DMS53 (cell line): ENCODE results near the gene BLMH.
"Not testable (repeated sequence)": the region's sequence is repeated elsewhere in the genome, so short reads cannot be mapped to it uniquely, and the experiment has no call there.

Experiments
- DNase-seq: peaks from one replicate; lab custom pipeline; 2025; lab: John Stamatoyannopoulos, UW

Gene BLMH

DNA sequence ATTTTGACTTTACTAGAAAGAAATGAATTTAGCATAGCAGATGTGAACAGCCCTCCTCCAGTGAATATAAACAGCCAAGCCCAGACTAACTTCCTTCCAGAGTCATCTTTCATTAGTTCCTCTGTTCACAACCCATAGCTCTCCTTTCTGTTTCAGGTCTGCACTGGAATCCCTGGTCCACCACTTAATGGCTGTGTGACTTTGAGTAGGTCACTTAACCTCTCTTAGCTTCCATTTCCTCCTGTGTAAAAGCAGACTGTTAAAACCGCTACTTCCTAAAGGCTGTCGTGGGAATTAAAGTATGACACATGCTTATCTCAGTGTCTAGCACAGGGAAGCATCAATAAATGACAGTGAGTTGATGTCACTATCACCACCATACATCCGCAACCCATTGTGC lies 63.7 kb downstream of the BLMH start:
- DNase-seq = no peak

DNA sequence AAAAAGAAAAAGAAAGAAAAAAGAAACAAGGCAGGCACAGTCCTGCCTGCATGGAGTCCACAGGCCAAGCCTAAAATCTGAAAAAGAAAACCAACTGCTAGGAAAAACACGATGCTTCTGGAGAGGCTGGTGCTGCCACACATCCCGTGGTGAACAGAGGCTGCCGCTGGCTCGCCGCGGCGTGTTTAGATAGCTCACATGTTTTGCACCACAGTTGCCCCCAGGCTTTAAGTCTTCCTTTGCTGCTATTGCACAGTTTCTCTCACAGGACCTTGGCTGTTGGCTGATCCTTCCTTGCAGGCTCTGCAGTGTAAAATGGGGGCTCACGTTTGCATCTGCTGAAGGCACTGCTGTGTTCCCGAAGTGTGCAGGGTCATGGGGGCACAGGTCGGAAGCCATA lies 64.9 kb downstream of the BLMH start:
- DNase-seq = no peak

DNA sequence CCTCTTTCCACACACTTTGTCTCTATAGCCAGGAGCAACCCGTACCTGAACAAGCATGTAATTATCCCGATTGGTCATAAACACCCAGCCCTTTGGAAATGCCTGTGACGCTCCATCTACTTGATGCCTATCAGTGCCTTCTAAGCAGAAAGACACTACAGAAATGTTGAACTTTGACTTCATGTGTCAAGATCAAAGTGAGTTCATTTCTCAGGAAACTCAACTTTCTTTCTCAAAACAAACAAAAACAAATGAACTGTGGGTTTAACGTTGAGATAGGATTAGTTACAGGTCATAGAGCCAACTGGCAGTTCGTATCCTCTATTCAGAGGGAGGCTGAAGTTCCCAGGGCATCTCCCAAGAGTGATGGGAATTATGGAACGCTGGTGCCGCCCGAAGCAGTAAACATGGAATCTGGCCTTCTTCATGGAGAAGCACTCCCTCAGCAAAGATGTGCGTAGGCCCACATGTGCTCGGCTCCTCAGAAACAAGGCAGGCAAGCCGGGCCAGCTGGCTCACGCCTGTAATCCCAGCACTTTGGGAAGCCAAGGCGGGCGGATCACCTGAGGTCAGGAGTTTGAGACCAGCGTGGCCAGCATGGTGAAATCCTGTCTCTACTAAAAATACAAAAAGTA lies 65.7 kb downstream of the BLMH start:
- no peak for DNase-seq

DNA sequence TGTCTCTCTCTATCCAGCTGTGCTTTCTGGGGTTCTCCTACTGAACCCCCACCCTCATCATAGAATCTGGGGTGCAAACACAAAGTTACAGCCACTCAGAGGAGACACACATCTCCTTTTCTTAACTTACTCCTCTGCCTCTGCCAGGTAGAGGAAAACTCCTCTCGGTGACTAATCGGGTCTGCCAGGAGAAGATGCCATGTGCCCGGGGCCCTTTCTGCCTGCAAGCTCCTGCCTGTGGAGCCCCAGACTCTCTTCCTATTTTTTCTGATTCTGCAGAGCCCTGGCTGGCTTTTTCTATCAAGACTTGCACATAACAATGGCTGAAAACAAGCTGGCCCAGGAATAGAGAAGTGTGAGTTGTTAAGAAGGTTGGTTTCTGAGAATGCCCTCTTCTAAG lies 66.6 kb downstream of the BLMH start:
- no peak for DNase-seq

DNA sequence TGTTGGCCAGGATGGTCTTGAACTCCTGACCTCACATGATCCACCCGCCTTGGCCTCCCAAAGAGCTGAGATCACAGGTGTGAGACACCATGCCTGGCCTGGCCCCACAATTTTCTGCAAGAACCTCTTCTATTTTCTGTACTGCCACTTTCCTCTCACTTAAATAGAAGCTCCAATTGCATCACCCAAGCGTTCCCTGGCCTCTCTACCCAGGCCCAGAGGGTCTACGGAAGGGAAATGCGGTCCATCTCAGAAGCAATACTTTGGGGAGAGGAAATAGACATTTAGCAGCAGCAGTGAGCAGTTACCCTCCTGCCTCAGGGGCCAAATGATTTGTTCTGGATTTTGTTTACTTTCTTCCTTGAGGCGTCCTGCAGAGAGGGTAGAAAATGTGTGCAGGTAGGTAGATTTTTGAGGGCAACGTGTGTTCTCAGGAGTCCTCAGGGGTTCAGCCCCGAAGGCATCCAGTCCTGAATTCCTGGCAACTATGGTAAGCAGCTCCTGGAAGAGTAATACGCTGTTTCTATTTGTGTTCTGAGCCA lies 67.3 kb downstream of the BLMH start:
- no peak for DNase-seq

DNA sequence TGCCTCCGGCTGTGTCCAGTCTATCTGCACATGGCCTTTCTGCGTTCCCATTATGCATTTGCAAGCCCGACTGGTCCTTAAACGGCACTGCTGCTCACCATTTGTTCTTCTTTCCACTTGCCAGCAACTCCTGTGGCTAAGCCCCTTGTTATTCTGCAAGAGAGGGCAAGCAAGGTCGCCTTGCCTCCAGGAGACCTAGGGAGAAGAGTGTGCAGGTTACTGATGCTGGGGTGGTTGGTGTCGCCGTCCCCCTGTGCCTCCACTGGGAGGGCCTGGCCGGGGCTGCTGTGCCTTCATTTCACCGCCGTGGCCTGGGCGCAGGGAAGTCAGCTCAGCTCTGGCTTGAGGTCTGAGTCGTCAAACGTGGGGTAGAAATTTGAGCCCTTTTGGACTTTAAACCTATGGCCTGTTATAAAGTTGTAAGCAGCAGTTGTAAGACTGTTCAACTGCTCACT lies 69.0 kb downstream of the BLMH start:
- DNase-seq = no peak

DNA sequence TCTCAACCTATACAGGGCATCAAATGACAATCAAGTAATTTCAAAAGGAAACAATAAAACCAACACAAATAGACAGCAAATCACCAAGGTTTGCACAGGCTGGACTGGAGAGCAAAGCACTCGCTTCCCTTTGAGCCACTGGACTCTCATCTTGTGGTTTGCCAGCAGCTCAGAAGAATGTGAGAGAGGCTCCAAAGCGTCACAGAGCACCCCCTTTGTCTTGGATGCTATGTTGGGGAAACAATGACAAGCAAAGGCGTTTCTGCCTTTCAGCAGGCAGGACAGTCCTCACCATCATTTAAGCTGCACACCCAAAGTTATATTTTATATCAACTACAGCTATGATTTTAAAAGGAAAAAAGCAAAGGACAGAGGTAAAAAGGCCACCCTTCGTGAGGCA lies 69.5 kb downstream of the BLMH start:
- no peak for DNase-seq

DNA sequence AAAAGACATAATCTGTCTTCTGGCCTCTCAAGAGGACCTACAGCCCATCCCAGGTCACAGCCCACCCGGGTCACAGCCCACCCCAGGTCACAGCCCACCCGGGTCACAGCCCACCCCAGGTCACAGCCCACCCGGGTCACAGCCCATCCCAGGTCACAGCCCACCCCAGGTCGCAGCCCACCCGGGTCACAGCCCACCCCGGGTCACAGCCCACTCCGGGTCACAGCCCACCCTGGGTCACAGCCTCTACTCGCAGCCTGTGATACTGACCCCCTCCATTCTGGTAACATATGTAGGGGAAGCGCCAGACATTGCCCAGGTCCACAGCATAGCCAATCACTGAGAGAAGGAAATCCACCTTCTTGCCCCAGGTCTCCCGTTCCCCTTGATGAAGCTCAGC lies 70.4 kb downstream of the BLMH start:
- no peak for DNase-seq

DNA sequence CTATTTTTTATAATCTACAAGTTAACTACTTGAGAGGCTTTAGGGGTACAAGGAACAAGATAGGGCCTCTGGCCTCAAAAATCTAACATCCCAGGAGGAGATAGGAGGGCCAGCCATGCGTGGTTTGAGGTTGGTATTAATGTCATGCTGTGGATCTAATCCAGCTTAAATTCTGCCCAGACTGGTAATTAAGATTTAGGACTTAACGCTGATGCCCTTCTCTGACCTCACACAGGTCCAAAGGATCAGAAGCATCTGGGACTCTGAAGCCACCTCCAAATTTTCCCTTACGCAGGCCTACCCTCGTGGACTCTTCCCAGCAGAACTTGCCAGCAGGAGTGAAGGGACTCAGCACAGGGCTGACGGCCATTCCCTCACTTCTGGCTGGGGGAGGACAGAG lies 71.3 kb downstream of the BLMH start:
- no peak for DNase-seq

DNA sequence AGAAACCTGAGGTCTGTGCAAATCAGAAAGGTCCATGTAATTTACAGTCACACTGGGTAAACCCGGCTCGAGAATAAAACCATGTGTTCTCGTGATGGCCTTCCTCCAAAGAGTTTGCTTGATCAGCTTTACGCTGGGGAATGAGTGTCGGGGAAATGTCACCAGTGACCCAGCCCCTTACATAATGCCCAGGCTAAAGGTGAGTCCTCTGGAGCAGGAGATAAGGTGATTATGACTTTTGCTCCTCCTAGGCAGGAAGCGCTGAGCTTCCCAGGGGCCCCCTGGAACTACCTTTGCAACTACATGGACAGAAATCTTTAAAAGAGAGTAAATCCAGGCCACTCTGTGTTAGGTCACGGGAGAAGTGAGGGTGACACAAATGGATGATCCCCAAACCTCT lies 71.9 kb downstream of the BLMH start:
- no peak for DNase-seq

DNA sequence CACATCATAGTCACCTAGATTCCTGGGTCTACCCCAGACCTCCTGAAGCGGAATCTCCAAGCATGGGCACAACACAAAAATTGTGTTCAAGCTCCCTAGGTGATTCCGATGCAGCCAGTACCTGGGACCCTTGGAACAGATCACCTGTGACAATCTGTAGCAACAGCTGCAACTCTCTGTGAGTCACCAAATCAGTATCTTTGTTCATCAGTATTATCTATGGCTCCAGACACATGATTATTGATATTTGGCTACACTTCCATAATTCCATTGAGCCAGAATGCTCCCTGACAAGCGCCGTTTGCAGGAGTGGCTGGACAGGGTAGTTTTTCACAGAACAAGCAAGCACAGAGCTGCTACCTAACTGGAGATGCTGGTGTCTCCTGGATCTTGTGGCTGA lies 72.4 kb downstream of the BLMH start:
- no peak for DNase-seq

DNA sequence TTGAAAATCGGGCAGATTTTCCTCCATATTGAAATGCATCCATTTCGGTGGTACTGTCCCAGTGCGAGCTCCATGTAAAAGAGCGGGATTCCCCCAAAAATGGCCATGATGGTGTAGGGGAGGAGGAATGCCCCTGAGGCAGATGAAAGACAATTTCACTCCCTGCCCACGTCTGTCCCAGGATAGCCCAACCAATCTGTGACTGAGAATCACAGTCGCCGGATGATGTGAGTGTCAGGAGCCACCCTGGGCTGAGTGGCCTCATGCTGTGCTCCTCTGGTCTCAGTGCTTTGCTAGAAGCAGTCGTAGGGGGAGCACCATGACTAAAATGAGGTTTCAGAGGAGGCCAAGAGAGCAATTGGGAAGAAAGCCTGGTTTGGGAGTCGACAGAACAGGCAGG lies 72.9 kb downstream of the BLMH start:
- no peak for DNase-seq

DNA sequence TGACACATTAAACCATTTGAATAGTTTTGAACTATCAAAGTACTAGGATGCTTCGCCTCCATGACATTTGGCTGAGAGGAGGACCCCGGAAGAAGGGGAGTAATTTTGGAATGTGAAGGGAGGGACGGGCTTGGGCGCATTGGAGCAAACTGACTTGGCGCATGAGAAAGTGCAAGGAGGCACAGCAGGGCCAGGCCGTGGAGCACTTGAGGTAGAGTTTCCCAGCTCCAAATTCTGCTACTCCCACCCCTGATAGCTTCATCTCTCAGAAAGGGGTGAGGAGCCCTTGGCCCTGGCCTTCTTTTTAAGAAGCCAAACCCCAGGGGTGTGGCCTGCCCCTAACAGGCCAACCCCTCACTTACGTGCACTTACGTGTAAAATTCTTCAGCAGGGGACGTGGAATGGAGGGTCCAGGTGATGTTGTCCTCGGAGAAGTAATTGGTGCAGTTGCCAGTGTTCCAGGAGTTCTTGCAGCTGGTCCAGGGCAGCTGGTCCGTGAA lies 73.9 kb downstream of the BLMH start:
- DNase-seq = no peak

DNA sequence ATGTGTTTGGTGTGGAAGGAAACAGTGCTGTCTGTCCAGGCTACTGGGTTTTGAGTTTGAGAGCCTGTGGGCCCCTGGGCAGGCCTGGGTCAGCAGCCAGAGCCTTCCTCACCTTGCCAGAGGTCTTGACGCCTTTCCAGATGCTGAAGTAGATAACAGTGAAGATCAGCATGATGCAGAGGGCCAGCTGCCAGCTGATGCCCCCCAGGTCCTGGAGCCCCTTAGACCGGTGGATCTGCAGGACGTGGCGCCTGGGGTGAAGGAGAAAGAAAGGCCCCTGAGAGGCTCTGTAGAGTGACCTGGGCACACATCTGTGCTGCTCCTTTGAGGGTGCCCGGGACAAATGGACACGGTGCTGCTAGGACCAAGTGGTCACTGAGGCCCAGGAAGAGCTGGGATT lies 74.7 kb downstream of the BLMH start:
- no peak for DNase-seq

DNA sequence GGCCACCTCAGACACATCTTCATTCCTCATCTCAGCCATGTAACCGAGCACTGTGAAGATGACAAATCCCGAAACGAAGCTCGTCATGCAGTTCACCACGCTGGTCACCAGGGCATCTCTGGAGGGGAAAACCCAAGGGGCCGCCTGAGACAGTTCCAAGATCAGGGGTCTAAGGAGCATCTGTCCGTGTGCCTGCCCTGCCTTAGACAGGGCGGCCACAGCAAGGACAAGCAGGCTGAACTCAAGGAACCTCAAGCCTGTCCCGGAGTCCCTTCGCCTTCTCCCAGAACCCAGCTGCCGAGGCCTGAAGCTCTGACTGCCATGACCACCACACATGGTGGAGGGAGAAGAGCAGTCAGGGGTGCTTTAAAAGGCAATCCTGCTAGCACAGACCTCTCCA lies 79.0 kb downstream of the BLMH start:
- no peak for DNase-seq

DNA sequence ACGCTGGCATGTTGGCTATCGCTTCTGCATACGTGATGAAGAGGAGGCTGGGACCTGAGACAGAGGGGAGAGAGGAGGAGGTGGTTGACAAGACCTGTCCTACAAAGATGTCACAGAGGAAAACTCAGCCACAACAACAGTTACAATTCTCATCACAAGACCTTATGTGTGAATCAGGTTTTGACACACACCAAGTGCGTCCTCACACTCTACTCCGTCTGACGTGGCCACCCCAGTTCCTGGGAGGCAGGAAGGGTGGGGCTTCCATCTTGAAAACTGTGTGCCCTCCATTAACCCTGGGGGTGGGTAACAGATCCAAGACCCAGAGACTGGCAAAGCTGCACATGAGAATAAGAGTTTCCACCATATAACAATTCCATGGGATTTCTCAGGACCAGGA lies 80.4 kb downstream of the BLMH start:
- DNase-seq = no peak

DNA sequence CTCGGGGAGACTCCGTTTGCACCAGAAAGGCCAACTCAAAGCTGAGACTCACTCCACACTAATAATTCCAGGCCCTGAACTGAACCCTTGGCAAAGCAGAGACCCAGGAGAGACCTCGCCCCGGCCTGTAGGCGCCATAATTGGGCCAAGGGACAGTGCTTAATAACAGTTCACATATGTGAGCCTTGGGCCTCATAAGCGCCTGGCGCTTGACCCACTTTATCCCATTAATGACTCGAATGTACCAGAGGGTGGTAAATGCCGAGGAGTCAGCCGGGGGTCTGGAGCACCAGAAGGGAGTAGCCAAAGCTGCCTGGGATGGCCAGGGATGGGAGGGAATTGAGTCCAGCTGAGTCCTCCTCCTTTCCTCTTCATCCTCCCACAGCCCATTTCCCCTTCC lies 80.8 kb downstream of the BLMH start:
- no peak for DNase-seq

DNA sequence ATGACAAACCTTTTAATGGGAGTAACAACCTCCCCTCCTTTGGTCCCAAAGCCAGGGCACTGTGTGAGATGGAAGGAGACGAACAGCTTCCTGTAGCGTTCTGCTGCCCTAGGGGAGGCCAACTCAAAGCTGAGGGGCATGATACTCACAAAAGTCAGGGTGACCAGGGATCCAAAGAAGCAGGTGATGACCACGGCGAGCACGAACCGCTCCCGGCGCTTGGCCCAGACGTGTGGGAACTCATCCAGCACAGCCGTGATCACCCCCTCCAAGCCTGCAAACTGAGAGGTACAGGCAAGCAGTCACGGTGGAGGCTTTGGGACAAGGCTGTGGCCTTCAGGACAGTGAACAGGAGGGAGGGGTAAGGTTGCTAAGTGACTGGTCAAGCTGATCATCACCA lies 81.4 kb downstream of the BLMH start:
- DNase-seq = no peak

DNA sequence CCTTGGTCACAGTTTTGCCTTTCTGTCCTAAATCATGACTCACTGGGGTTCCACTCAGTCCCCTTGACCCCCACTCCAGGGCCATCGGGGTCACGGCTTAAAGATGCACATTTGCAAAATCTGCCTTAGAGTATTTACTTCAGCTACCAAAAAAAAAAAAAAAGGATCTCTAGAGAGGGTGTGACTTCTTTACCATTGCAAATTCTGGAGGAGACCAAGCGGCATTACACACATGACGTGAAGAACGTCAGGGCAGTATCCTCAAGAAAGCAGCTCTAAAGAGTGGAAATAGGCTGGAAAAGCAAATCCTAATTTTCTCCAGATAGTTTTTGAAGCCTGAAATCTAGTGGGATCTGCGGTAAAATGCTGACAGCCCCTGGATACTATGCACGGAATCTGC lies 81.8 kb downstream of the BLMH start:
- no peak for DNase-seq

DNA sequence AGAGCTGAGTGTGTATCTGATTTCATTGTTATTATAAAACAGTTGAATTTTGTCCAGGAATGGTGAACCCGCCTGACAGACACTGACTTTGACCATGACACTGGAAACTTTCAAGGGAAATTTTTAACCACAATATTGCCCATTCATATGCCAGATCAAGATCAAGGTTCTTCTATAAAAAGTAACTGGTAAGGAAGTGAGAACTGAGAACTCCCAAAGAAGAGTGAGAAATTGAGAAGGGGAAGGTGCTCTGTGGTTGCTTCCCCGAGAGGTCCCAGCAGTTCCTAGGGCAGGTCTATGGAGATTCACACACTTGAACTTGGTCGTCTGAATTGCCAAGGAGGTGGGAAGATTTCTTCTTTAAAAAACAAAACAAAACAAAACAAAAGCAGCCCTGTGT lies 83.5 kb downstream of the BLMH start:
- no peak for DNase-seq

DNA sequence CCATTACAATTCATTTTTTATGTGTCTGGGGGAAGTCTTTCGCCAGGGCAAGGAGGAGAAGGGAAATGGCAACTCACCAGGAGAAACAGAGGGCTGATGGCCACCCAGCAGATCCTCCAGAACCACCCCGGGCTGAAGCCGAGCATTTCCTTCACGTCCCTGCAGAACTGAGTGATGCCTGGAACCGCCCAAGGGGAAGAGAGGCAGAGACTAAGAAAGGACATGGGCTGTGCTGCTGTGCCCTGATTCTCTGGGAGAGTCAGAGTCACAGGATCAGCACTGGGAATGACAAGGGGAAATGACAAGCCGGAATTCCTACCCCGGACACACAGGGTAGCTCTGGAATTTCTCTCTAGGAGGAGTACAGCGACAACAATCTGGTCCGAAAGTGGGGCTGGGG lies 84.1 kb downstream of the BLMH start:
- DNase-seq = no peak

DNA sequence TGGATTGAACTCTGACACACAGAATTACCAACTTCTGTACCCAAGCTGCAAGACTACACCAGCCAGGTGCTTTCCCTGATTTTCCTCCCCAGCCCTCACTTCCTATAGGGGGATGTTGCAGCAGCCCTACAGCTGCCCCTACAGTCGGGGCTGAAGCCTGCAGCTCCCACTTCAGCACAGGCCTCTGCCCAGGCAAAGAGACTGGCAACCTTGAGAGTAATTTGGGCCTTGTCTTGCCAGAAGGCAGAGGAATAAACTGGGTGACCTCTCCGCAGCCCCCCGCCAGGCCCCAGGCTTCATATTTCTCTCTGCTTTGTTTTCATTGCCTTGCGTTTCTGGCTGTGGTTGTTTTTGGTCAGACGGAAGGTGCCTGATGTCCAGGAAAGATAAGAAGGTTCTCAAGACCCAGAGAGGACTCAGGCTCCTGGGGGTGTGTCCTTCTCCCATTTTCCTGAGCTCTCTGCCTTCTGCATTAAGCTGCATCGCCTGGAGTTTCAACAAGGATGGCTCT lies 88.2 kb downstream of the BLMH start:
- DNase-seq = no peak

DNA sequence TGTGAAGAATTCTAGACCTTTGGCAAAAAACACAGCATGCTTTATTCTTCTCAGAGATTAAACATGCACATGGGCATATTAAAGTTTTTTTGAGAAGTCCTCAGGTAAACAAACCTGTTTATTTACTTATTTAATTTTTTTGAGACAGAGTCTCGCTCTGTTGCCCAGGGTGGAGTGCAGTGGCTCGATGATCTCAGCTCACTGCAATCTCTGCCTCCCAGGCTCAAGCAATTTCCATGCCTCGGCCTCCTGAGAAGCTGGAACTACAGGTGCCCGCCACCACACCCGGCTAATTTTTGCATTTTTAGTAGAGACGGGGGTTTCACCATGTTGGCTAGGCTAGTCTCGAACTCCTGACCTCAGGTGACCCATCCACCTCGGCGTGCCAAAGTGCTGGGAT lies 91.1 kb downstream of the BLMH start:
- not testable (repeated sequence) for DNase-seq

DNA sequence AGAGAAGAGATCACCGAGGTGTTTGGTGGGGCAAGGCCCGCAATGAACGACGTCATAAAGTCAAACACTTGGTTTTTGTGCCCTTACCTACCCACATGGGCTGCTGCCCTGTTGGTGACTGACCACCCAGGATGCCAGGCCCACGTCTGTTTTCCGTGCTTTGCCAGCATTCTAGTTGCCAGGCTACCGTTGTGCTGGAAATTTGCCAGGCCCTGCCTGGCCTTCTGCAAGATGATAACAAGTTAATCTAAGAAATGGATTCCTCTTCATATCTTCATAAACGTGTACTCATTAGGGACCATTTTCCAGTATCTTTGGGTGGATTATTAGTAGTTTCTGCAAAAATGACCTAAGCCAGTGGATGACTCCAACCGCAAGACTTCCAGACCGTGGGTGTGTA lies 91.6 kb downstream of the BLMH start:
- DNase-seq = no peak
